Stimulated activated CD8-positive, alpha-beta memory T cell treated with anti-CD3 and anti-CD28 coated beads, Interleukin-15, amount 100 ng/mL, for 24 hours (primary cell): ENCODE results near the gene MSLN.
"Not testable (repeated sequence)": the region's sequence is repeated elsewhere in the genome, so short reads cannot be mapped to it uniquely, and the experiment has no call there.

Experiments
- DNase-seq: peaks from one replicate; pipeline ENCODE4 v3.0.0-alpha.2; 2020; ENCODE audit warnings: low read depth

Gene MSLN

DNA sequence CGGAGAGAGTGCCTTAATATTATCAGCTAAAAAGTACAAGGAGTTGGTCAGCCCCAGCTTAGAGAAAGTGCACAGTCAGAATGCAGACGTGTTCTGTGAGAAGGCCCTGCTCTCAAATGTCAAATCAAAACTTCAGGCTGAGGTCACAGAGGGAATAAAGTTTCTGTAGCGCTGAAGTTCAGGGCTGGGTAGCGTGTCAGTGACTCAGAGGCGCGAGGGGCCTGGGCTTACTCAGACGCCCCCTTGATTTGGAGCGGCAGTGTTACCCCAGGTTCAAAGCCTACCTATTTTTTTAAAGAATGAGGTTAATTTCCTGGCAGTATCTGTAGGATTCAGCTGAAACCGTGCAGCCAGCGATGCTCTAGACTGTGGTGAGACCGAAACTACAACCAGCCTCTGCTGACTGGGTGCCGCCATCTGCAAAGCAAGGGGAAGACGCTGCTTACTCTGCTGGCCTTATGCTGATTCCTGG lies 24.5 kb upstream of the MSLN start:
- no peak for DNase-seq

DNA sequence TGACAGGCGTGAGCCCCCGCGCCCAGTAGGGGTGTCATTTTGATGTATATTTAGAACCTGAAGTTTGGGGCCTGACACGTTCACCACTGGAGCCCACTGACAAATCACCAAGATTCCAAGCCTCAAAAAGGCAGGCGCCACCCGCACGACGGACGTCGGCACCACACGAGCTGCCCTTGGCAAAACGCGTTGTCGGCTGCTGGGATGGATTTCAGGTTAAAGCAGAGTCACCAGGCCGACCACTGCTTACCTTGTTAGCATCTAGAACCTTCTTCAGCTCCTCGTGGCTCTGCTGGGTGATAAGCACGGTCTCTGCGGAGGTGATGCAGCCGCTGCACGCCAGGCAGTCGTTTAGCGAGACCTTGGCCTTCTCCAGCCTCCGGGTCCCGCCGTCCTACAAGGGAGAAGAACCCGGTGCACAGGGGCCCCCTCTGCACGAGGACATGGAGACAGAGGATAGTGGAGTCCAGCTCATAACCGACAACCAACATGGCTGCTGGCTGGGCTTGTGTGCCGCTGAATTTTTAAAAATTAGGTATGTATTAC lies 23.5 kb upstream of the MSLN start:
- DNase-seq, result no peak

DNA sequence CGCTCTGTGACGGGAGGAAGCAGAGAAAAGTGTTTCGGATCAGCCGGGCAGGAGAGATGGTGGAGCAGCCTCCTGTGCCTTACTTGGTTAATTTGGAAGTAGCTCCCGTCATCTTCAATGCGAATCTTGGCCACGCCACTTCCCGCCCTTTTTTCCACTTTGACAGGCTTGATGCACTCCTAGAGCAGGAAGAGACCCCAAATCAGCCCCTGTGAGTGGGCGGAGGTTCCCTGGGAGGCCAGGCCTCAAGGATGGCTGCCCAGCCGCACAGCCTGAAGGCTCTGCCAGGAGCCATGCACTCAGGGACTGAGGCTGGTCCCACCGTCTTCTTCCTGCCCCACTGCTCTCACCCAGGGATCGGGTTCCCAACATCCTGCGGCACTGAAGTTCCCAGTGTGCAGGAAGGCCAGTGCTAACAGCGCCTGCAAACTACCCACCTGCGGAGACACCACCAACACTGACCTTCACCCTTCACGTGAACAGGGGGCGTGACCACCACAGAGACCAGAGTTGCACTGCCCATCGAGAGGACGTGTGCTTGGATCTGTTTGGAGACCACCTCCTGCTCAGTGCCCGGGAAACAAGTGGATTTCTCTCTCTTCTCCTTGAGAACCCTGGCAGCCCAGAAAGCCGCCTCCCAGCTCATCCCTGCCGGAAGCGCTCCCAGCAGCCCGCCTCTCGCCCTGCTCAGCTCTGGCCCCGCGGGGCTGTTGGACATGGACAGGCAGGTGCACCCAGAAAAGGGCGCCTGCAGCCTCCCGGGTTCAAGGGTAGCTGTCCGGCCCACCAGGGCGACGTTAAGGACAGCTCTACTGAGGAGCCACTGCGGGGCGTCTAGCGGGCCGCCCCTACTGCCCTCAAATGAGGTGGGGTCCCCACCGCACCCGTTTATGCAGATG lies 20.7 kb upstream of the MSLN start:
- no peak for DNase-seq

- no peak for DNase-seq
Measured at GRCh38 chr16:740459-740763, 20.1 kb upstream of the MSLN start.

DNA sequence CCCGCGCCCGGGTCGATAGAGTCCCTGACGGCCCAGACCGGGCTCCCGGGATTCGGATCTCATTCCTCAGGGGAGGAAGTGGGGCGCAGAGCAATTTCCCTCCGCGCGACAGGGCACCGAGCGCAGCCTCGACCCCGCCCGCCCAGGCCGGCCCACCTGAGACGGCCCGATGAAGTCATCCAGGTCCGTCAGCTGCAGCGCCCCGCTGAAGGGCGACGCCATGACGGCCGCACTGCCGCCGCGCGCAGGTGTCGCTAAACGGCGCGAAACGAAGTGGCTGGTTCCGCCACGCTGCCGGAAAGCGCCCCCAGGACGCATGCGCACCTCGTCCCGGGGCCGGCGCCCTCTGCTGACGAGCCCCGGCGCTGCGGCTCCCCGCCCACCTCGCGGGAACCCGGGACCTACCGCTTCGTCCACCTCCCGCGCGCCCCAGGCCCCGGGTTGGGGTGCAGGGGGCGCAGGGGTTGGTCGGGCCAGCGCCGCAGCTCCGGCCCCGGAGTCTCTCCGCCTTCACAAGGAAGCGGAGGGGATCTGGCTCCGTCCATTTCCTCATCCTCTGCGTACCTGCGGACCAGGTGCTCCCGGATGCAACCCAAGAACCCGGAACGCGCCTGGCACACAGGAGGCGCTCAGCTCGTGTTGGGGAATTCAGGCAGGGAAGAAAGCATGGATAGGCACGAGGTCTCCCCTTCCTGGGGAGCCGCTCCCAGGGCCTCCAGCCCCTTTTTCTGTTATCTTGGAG lies 19.6 kb upstream of the MSLN start, which contains the start of gene CIAO3:
CIAO3 (minus strand) TSS at position 234 of the 742 bp plus-strand sequence; CDS start at position 222, 12 bp downstream.
- DNase-seq, result peak; percentile 97

- no peak for DNase-seq
Measured at GRCh38 chr16:741986-742629, 18.4 kb upstream of the MSLN start.

- DNase-seq, result not testable (repeated sequence)
Measured at GRCh38 chr16:742894-743293, 17.6 kb upstream of the MSLN start.

DNA sequence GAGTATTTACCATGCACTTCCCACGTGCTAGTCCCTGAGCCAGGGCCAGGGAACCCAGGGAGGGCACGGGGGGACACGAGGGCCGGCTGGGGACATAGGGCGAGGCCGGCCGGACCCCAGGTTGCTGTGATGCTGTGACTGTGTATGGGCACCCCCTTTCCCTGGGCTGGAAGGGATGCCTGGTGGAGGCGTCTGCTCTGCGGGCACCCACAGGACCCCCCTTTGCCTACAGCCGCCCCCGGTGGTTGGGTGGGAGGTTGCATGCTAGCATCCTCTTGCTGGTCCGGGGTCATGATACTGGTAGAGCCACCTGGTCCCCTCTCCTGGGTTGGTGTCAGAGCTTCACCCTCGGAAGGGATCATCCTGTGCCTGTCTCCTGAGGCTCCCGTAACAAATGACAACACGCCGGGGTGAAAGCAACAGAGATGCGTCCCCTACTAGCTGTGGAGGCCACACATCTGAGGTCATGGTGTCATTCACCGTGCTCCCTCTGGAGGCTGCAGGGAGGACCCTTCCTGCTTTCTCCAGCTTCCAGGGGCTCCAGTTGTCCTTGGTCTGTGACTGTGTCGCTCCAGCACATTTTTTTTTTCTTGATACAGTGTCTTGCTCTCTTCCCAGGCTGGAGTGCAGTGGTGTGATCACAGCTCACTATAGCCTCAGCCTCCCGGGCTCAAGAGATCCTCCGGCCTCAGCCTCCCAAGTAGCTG lies 16.6 kb upstream of the MSLN start:
- DNase-seq, result no peak

DNA sequence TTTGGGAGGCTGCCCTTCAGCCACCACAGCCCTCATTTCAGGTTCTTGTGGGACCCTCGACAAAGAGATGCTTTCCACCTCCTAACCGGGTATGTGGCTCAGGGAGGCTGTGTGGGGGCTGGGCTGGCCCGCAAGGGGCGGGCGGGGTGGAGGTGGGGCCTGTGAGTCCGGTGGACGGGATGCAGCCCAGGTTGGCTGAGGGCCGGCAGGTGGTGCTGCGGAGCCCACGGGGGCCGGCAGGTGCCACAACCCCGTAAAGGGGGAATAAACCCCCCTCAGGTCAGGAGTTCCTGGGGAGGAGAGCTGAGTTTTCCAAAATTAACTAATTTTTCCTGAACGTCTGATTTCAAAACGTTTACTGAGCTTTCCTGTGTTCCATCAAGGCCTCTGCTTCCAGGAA lies 14.8 kb upstream of the MSLN start:
- no peak for DNase-seq

DNA sequence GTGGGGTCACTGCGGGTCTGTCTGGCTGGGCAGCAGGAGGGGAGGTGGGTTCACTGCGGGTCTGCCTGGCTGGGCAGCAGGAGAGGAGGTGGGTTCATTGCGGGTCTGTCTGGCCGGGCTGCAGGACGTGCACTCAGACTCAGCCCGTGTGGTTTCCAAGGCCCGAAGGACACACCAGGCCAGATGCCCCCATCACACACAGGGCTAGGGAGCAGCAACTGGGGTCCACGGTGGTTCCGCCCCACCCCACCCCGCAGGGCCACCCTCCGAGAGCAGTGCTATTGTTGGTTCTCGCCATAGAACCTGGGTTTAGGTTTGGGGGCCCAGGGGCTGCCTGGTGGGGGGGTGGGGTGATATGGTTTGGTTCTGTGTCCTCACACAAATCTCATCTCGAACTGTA lies 13.9 kb upstream of the MSLN start:
- no peak for DNase-seq

DNA sequence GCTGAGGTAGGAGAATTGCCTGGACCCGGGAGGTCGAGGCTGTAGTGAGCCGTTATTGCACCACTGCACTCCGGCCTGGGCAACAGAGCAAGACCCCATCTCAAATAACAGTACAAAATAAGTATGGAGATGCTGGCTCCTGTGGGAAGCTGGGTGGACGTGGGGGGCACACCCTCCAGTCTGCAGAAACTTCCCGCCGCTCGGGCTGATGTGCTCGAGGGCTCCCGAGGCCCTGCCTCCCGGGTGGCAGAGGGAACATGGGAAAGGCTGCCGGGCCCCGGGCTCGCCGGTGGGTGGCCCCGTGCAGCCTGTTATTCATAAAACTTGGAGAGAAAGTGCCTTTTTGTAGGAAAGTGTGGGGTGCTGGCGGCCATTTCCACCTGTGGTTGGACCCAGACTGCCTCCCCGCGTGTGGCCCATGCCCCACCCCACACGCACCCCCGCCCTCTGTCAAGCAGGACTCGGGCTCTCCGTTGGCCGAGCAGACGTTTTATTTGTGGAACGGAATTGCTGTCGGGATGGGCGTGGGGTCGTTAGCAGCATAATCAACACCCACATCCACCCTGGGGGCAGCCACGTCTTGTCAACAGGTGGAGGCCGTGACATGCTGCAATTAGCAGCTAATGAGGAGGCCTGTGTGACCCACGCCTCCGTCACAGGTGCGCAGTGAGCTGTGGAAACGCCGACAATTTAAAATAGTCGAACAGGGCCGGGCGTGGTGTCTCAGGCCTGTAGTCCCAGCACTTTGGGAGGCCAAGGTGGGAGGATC lies 12.4 kb upstream of the MSLN start:
- DNase-seq, result no peak

DNA sequence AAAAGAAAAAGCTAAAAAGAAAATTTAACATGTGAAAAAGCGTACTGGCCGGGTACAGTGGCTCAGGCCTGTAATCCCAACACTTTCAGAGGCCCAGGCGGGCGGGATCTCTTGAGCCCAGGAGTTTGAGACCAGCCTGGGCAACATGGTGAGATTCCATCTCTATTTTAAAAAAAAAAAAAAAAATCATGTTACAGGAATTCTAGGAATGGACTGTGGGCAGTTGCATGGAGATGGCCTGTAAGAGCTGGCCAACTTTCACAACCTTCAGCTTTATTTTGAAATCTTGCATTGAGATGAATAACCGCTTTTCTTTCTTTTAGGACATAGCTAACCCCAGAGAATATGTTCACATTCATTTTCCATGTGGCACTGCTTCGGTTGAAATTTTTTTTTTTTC lies 11.5 kb upstream of the MSLN start:
- DNase-seq, result no peak

- no peak for DNase-seq
Measured at GRCh38 chr16:750485-750884, 10.0 kb upstream of the MSLN start.

DNA sequence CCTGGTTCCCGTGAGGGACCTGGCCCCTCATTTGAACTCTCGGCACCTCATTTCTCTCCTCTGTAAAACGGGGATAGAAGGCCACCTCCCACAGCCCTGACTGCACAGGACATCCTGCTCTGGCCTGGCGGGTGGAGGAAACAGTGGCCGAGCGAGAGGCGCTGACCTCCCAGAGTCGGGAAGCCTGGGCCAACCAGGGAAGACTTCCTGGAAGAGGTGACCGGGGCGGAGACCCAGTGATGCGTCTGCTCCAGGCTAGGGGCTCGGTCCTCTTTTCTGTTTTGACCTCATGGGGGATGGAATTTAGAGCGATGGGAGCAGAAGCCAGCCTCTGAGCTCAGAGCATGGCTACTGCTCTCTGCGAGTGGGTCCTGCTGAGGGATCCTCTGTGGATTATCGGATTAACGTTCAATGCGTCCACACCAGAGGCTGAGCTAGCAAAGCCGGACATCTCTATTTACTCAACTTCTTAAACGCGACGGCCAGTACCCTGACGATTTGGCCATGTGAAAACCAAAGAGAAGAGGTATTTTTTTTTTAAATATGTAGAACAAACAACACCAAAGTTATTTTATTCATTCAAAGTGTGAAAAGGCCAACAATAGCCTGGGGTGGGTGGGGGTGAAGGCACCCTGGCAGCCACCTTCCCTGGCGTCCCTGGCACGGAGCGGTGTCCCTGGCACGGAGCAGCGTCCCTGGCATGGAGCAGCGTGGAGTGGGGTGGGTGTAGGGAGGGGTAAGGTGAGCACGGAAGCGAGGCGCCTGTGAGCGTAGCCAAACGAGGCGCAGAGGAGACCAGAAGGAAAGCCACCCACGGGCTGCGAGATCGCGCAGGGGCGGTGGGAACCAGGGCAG lies 9.2 kb upstream of the MSLN start:
- no peak for DNase-seq

GRCh38 chr16:752007-752312 lies 8.6 kb upstream of the MSLN start:
- no peak for DNase-seq

DNA sequence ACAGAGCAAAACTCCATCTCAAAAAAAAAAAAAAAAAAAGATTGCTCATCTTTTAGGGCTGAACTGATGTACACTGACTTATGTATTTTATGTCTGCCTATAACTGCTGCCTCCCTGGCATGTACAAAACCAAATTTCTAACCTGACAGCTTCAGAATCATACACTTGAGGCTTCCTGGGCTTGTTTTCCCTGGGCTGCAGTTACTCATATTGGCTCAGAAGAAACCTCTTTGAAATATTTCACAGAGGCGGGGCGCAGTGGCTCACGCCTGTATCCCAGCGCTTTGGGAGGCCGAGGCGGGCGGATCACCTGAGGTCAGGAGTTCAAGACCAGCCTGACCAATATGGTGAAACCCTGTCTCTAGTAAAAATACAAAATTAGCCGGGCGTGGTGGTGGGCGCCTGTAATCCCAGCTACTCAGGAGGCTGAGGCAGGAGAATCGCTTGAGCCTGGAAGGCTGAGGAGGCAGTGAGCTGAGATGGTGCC lies 6.4 kb upstream of the MSLN start:
- not testable (repeated sequence) for DNase-seq

GRCh38 chr16:754656-755055 lies 5.9 kb upstream of the MSLN start:
- no peak for DNase-seq

DNA sequence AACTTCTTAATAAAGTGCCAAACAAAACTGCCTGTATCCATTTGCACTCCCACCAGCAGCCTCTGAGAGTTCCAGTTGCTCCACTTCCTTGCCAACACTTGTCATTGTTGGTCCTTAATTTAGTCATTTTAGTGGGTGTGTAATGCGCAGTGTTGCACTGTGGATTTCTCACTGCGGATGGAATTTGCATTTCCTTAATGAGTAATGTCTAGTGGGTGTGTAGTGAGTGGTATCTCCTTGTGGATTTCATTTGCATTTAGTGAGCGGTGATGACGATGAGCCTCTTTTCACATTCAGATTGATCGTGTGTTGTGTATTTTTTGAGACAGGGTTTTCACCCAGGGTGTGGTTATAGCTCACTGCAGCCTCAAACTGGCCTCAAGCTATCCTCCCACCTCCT lies 4.1 kb upstream of the MSLN start:
- no peak for DNase-seq

GRCh38 chr16:759110-759910 lies 1.2 kb upstream of the MSLN start:
- DNase-seq, result no peak
